Upper lobe of left lung (tissue), 6 donors: ENCODE measurements around the gene ARL2. TPM values are rescaled to one million over a fixed set of nuclear protein-coding genes. Genes with fewer than 3 reads are reported as not detected.
"Not testable (repeated sequence)": the region's sequence is repeated elsewhere in the genome, so short reads cannot be mapped to it uniquely, and the experiment has no call there.

Experiments used
- ATAC-seq, 2 donors: fragments of 200-7000 bp; cut with Tn5 transposase; one replicate each; pipeline ENCODE4 v1.9.1; 2022; ENCODE audit warnings: mild to moderate bottlenecking in 2 of 2, moderate library complexity in 2 of 2; ENCODE audit not compliant: low FRiP score in 2 of 2
- DNase-seq, 2 donors: peaks; one replicate each; pipeline ENCODE4 v3.0.0-alpha.2; 2019 to 2020
- H3K27ac ChIP-seq, 4 donors: fragments of 200-600 bp; sonication (generic); one replicate each; pipeline ENCODE4 v1.5.1; 2016 to 2019
- H3K27me3 ChIP-seq, 4 donors: fragments of 200-600 bp; sonication (generic); one replicate each; pipeline ENCODE4 v1.5.1; 2017 to 2019
- H3K36me3 ChIP-seq, 4 donors: fragments of 200-600 bp; sonication (generic); one replicate each; pipeline ENCODE4 v1.5.1; 2016 to 2019
- H3K4me1 ChIP-seq, 4 donors: fragments of 200-600 bp; sonication (generic); one replicate each; pipeline ENCODE4 v1.5.1; 2018 to 2019
- H3K4me3 ChIP-seq, 4 donors: fragments of 200-600 bp; sonication (generic); one replicate each; pipeline ENCODE4 v1.5.1; 2017 to 2019; ENCODE audit warnings: mild to moderate bottlenecking in 2 of 4, moderate library complexity in 1 of 4
- H3K9me3 ChIP-seq, 4 donors: fragments of 200-600 bp; sonication (generic); one replicate each; pipeline ENCODE4 v1.5.1; 2018 to 2019
- CTCF ChIP-seq, 6 experiments: fragments of 450-650 bp in 4 of 6; fragments of 200-600 bp in 2 of 6; sonication (generic) in 2 of 6; IDR thresholded peaks; one replicate each; pipeline ENCODE4 v1.5.1; 2016 to 2019; ENCODE audit warnings: antibody characterized with exemption in 6 of 6
- EP300 ChIP-seq, 4 donors: sonication (generic); formaldehyde crosslinking; IDR thresholded peaks; one replicate each; pipeline ENCODE4 v1.5.1; 2017; ENCODE audit warnings: antibody characterized with exemption in 4 of 4, control low read depth in 2 of 4
- POLR2A ChIP-seq, 4 donors: fragments of 450-650 bp; IDR thresholded peaks; one replicate each; pipeline ENCODE4 v1.5.1; 2016 to 2017; ENCODE audit warnings: antibody characterized with exemption in 4 of 4, mild to moderate bottlenecking in 2 of 4
- POLR2AphosphoS5 ChIP-seq, 2 donors: sonication (generic); formaldehyde crosslinking; IDR thresholded peaks; one replicate each; pipeline ENCODE4 v1.5.1; 2017; ENCODE audit warnings: antibody characterized with exemption in 2 of 2
- WGBS, 2 donors: methylation state at CpG; one replicate each; pipeline ENCODE4 v1.1.5; 2017 to 2018; 5-methylcytosine and 5-hydroxymethylcytosine counted together
- total RNA-seq, 6 donors: library from RNA; depleted of rRNA in 4 of 6; stranded (reverse); fragments of >200 nt in 4 of 6; gene quantifications; one replicate each; pipeline versions ENCODE4 v1.1.0 to v1.2.1, GENCODE V29; 2016 to 2021
- donor health status: DM: no; HTN: no; CAD: no; lungs with moderate emphysema.
- donor health status: DM: no; HTN: yes; CAD: no; lungs with severe emphysema.

ARL2 gene
- total RNA-seq, 6 donors from 2014 or later, result 41.9 to 113 (median 81.2) TPM

DNA sequence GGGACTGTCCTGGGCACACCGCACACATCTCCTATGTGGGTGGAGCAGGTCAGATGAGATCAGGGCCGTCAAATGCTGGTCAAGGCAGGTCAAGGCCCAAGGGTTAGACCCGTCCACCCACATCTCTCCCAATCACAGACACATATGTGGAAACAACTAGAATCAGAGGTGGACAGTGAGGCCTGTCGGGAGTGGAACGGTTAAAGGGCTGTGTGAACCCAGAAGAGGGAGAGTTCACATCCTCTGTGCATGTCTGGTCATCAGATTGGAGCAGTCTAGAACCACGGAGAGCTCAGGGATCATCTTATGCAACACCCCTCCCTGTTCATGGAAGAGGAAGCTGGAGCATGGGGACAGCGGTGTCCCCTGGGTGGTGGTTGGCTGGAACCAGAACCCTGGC is 5.9 kb downstream of the ARL2 start:
- Histone ChIP-seq H3K36me3 (peaks cover 0 to 37% (median 27%) of the 10 kb centered on the region in 4 donors), H3K27ac (no peak overlapping the region), H3K4me3 (no peak overlapping the region), H3K9me3 (no peaks in the 10 kb centered on the region), H3K4me1 (peaks cover 5 to 11% (median 9%) of the 10 kb centered on the region in 4 donors), H3K27me3 (no peaks in the 10 kb centered on the region)
- WGBS, 2 donors, result 85% methylated on average over 7 of the region's 7 CpGs
- ATAC-seq, result no peak
- DNase-seq, result no peak
- no peak for TF ChIP-seq CTCF (IDR thresholded peaks at IDR 0.05)
- TF ChIP-seq EP300 (IDR thresholded peaks at IDR 0.05), result no peak
- no peak for TF ChIP-seq POLR2AphosphoS5 (IDR thresholded peaks at IDR 0.05)
- no peak for TF ChIP-seq POLR2A (IDR thresholded peaks at IDR 0.05)

DNA sequence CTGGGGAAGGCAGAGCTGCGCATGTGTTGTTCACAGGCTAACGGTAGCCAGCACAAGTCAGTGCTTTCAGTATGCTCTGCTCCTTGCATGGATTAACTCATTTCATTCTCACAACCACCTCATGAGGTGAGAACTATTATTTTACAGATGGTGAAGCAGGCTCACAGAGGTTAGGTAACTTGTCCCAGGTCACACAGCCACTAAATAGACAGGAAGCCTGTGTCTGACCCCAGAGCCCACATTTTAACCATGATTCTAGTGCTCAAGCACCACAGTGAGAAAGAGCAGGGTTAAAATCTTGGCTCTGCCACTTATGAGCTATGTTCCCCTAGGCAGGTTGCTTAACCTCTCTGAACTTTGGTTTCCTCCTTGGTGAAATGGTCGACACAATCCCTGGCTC is 7.0 kb downstream of the ARL2 start:
- Histone ChIP-seq H3K9me3 (no peaks in the 10 kb centered on the region), H3K27me3 (no peaks in the 10 kb centered on the region), H3K4me3 (no peak overlapping the region), H3K36me3 (peaks cover 0 to 37% (median 27%) of the 10 kb centered on the region in 4 donors), H3K4me1 (no peaks in the 10 kb centered on the region), H3K27ac (no peak overlapping the region)
- DNase-seq, result no peak
- TF ChIP-seq CTCF (IDR thresholded peaks at IDR 0.05) (no peak), POLR2AphosphoS5 (IDR thresholded peaks at IDR 0.05) (no peak), POLR2A (IDR thresholded peaks at IDR 0.05) (no peak), EP300 (IDR thresholded peaks at IDR 0.05) (no peak)
- no peak for ATAC-seq
- 77 to 79% methylated on average over 3 of the region's 3 CpGs for WGBS, 2 donors

DNA sequence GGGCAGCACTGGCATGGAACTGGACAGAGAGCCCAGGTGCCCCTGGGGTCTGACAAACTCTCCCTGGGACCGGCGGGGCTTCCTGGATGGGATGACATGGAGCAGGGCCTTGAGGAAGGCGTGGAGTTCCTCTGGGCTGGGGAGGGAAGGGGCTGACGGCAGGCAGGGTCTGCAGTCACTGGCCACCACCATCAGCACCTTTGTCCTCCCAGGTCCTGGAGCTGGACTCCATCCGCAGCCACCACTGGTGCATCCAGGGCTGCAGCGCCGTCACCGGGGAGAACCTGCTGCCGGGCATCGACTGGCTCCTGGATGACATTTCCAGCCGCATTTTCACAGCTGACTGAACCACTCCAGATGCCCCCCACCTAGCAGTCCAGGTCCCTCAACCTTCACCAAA is 7.5 kb downstream of the ARL2 start:
- H3K4me1 ChIP-seq, result no peaks in the 10 kb centered on the region
- DNase-seq, result no peak
- no peak overlapping the region for H3K4me3 ChIP-seq
- H3K9me3 ChIP-seq, result no peaks in the 10 kb centered on the region
- TF ChIP-seq EP300 (IDR thresholded peaks at IDR 0.05) (no peak), CTCF (IDR thresholded peaks at IDR 0.05) (no peak), POLR2A (IDR thresholded peaks at IDR 0.05) (no peak), POLR2AphosphoS5 (IDR thresholded peaks at IDR 0.05) (no peak)
- ATAC-seq, result no peak
- H3K27ac ChIP-seq, result no peak overlapping the region
- WGBS, 2 donors, result 93 to 97% methylated on average over 7 to 11 of the region's 11 CpGs
- peaks cover 0 to 37% (median 27%) of the 10 kb centered on the region in 4 donors for H3K36me3 ChIP-seq
- no peaks in the 10 kb centered on the region for H3K27me3 ChIP-seq

DNA sequence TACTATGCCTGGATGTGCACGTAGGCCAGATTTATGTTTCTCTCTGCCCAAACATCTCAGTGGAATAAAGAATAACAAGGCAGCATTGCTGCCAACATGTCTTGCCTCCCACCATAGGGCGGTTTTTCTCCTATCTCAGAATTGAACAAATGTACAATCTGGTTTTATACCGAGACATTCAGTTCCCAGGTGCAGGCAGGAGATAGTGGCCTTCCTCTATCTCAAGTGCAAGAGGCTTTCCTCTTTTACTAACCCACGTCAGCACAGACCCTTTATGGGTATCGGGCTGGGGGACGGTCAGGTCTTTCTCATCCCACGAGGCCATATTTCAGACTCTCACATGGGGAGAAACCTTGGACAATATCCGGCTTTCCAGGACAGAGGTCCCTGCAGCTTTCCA is 9.5 kb downstream of the ARL2 start:
- not testable (repeated sequence) for H3K4me3 ChIP-seq, ATAC-seq, H3K27me3 ChIP-seq, DNase-seq, H3K9me3 ChIP-seq, H3K27ac ChIP-seq
- 80 to 89% methylated on average over 8 of the region's 8 CpGs for WGBS, 2 donors
- Histone ChIP-seq H3K4me1 (peaks cover 8 to 14% (median 12%) of the 10 kb centered on the region in 4 donors), H3K36me3 (peaks cover 0 to 32% (median 23%) of the 10 kb centered on the region in 4 donors)

DNA sequence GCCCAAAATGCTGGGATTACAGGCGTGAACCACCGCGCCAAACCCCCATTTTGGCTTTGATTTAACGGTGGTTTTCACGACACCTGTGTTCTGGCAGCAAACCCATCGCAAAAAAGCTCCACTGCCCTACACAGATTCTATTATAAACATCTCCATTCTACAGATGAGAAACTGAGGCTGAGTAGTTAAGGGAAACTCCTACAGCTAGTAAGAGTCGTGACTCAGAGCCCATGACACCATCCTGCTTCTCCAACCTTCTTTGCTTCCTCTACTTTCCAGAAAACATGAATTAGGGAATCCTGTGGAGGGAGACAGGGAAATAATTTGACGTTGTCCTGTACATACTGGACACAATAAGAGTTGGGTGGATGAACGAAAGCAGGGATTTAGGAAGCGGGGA is 12.8 kb downstream of the ARL2 start:
- H3K36me3 ChIP-seq, result peaks cover 0 to 9% (median 4%) of the 10 kb centered on the region in 4 donors
- no peaks in the 10 kb centered on the region for H3K27me3 ChIP-seq
- H3K9me3 ChIP-seq, result no peaks in the 10 kb centered on the region
- ATAC-seq, result peak in 1 of 2 donors; percentile 2
- H3K27ac ChIP-seq, result peak overlapping the region; percentile 82 to 95 (median 89)
- peaks cover 16 to 21% (median 17%) of the 10 kb centered on the region in 4 donors for H3K4me1 ChIP-seq
- 55 to 66% methylated on average over 10 of the region's 10 CpGs for WGBS, 2 donors
- no peak for DNase-seq
- TF ChIP-seq EP300 (IDR thresholded peaks at IDR 0.05), result no peak
- TF ChIP-seq POLR2A (IDR thresholded peaks at IDR 0.05), result no peak
- TF ChIP-seq CTCF (IDR thresholded peaks at IDR 0.05), result no peak
- TF ChIP-seq POLR2AphosphoS5 (IDR thresholded peaks at IDR 0.05), result no peak
- H3K4me3 ChIP-seq, result peak overlapping the region in 3 of 4 donors; percentile 51 to 66 (median 63)
